Mesothelial cell of epicardium (in vitro differentiated cells): ENCODE results near the gene CST1. TPM values are rescaled to one million over a fixed set of nuclear protein-coding genes. Genes with fewer than 3 reads are reported as not detected.
"Not testable (repeated sequence)": the region's sequence is repeated elsewhere in the genome, so short reads cannot be mapped to it uniquely, and the experiment has no call there.

Experiments
- DNase-seq, 2 experiments: peaks; one replicate each; pipeline ENCODE4 v3.0.0; 2021; ENCODE audit warnings: low spot score in 2 of 2; ENCODE audit not compliant: unreplicated experiment in 2 of 2
- H3K27ac Mint-ChIP-seq: 2 replicates; pipeline ENCODE4 v1.8.0; 2021; ENCODE audit warnings: mixed read lengths
- H3K27me3 Mint-ChIP-seq: 2 replicates; pipeline ENCODE4 v1.8.0; 2021; ENCODE audit warnings: low read depth, mixed read lengths
- H3K36me3 Mint-ChIP-seq: 2 replicates; pipeline ENCODE4 v1.8.0; 2021; ENCODE audit warnings: mixed read lengths
- H3K4me1 Mint-ChIP-seq: 2 replicates; pipeline ENCODE4 v1.8.0; 2021; ENCODE audit warnings: mixed read lengths
- H3K4me3 Mint-ChIP-seq: 2 replicates; pipeline ENCODE4 v1.8.0; 2021; ENCODE audit warnings: mild to moderate bottlenecking, moderate library complexity, mixed read lengths
- H3K9me3 Mint-ChIP-seq: 2 replicates; pipeline ENCODE4 v1.8.0; 2021; ENCODE audit warnings: mixed read lengths
- total RNA-seq: library from RNA; stranded (reverse); gene quantifications from 3 replicates; pipeline ENCODE4 v1.2.1, GENCODE V29; 2021
- TF ChIP-seq, protein P1 (sequence below): fragments of 200-600 bp; sonication (generic); IDR thresholded peaks from one replicate; pipeline ENCODE4 v1.5.0; 2021; ENCODE audit warnings: antibody characterized with exemption; ENCODE audit not compliant: unreplicated experiment

The CST1 gene
- total RNA-seq, 1 donor from 2014 or later = not detected

DNA sequence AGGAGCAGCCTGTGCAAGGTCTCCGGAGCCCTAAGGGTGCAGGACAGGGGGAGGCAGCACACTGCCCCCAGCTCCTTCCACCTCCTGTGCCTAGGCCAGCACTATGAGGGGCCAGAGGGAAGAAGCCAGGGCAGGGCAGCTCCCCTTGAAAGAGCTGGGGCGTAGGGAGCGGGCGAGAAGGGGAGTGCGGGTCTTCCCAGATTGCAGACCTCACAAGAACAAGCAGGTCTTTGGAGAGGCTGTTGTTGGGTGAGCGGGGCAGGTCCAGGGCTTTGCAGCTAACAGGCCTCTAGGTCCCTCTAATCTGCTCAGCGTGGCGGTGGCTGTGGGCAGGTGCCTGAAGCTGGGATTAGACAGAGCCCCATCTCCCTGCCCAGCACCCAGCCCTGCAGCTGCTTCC, 22.4 kb upstream of the CST1 start:
- peaks cover 53% of the 10 kb centered on the region for H3K27me3 Mint-ChIP-seq

DNA sequence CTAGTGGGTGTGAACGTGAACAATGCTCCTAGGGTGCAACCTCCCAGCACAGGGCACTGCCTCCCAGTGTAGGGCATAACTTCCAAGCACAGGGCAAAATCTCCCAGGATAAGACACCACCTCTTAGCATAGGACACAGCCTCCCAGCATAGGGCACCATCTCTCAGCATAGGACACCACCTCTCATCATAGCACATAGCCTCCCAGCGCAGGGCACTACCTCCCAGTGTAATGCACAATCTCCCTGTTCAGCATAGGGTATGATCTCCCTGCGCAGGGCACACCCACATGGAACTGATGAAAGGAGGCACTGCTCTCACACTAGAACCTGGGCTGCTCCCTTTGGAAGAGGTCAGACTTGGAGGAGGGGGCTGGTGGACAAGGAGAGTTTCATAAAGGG, 21.3 kb upstream of the CST1 start:
- Mint-ChIP-seq H3K4me3 (no peak overlapping the region), H3K36me3 (no peaks in the 10 kb centered on the region), H3K4me1 (no peaks in the 10 kb centered on the region), H3K9me3 (no peaks in the 10 kb centered on the region), H3K27me3 (peaks cover 54% of the 10 kb centered on the region), H3K27ac (no peak overlapping the region)
- no peak for DNase-seq
- TF ChIP-seq, protein P1, sequence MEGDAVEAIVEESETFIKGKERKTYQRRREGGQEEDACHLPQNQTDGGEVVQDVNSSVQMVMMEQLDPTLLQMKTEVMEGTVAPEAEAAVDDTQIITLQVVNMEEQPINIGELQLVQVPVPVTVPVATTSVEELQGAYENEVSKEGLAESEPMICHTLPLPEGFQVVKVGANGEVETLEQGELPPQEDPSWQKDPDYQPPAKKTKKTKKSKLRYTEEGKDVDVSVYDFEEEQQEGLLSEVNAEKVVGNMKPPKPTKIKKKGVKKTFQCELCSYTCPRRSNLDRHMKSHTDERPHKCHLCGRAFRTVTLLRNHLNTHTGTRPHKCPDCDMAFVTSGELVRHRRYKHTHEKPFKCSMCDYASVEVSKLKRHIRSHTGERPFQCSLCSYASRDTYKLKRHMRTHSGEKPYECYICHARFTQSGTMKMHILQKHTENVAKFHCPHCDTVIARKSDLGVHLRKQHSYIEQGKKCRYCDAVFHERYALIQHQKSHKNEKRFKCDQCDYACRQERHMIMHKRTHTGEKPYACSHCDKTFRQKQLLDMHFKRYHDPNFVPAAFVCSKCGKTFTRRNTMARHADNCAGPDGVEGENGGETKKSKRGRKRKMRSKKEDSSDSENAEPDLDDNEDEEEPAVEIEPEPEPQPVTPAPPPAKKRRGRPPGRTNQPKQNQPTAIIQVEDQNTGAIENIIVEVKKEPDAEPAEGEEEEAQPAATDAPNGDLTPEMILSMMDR = no peak

More for the DNA sequence above, 22.4 kb upstream of the CST1 start:
- Mint-ChIP-seq H3K27ac (no peak overlapping the region), H3K9me3 (no peaks in the 10 kb centered on the region), H3K4me3 (no peak overlapping the region), H3K36me3 (no peaks in the 10 kb centered on the region), H3K4me1 (no peaks in the 10 kb centered on the region)
- TF ChIP-seq, protein P1 = no peak
- DNase-seq = no peak

DNA sequence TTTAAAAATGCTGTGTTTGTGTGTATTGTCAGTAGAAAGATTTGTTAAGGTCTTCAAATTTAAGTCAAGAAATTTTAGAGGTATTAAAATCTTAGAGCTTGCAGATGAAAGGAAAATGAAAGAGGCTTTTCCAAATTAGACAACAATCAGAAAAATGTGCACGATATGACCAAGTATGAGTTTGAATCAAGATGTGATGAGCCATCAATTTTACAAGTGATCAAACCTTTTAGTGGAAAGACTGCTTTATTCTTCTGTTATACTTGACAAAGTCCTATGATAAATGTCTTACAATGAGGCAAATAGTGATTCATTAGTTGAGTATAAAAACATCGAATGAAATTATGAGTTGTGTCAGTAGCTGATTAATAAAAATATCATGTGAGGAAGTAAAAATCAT, 19.6 kb upstream of the CST1 start:
- DNase-seq = no peak
- H3K4me1 Mint-ChIP-seq = no peaks in the 10 kb centered on the region
- TF ChIP-seq, protein P1 = no peak
- H3K9me3 Mint-ChIP-seq = no peaks in the 10 kb centered on the region
- H3K4me3 Mint-ChIP-seq = no peak overlapping the region
- H3K27ac Mint-ChIP-seq = no peak overlapping the region
- H3K36me3 Mint-ChIP-seq = no peaks in the 10 kb centered on the region
- H3K27me3 Mint-ChIP-seq = peaks cover 64% of the 10 kb centered on the region

DNA sequence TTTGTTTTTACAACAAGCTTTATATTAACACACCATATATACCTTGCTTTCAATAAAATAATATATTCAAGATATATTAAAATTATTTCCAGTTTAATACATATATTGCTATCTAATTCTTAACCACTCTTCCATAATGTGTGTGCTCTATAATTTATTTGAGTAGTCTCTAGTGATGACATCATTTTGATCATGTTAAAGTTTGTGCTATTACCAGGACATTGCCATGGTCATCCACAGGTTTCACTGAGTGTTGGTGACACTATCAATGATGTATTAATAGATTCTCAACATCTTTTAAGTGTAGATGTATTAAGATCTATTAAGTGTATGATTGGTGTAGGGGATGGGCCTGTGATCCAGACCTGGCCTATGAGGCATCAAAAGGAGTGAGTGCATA, 17.8 kb upstream of the CST1 start:
- not testable (repeated sequence) for DNase-seq, H3K4me1 Mint-ChIP-seq, H3K4me3 Mint-ChIP-seq, H3K36me3 Mint-ChIP-seq, H3K9me3 Mint-ChIP-seq, H3K27ac Mint-ChIP-seq
- peaks cover 59% of the 10 kb centered on the region for H3K27me3 Mint-ChIP-seq

DNA sequence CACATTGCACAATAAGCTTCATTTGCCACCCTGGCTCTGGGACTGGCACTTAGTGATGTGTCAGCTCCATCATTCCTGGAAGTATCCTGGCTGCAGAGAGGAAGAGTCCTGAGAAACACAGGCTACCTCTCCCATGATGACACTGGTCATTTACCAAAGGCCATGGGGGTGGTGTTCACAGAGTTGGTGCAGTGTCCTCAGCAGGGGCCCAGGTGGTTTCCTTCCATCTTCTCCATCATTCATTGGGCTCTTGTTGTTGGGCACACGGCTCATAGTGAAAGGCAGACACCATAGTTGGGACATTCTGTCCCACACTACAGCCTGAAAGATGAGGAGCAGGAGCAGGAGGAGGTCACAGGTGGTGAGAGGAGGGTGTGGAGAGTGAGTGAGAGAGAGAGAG, 15.8 kb upstream of the CST1 start:
- no peak overlapping the region for H3K27ac Mint-ChIP-seq

DNA sequence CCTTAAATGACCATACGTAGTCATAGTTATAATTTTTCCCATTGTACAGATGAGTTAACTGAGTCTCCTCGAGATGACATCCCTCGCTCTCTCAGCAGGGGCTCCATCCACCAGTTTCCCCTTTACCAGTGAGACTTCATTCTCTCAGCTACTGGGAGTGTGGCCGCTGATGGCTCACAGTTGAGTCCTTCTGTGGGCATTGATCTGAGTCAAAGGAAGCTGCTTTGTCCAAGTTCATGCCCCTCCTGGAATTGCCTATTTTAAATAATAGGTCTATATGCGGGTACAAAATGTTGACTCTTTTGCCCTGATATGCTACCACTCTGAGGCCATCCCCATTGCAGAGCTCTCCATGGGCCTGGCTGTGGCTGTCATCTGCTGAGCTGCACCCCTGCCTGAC, 14.8 kb upstream of the CST1 start:
- no peak for DNase-seq
- no peak overlapping the region for H3K4me3 Mint-ChIP-seq
- no peak overlapping the region for H3K27ac Mint-ChIP-seq
- H3K27me3 Mint-ChIP-seq = peaks cover 40% of the 10 kb centered on the region
- no peaks in the 10 kb centered on the region for H3K4me1 Mint-ChIP-seq
- TF ChIP-seq, protein P1 = no peak
- no peaks in the 10 kb centered on the region for H3K9me3 Mint-ChIP-seq
- H3K36me3 Mint-ChIP-seq = no peaks in the 10 kb centered on the region

More for the DNA sequence above, 15.8 kb upstream of the CST1 start:
- no peaks in the 10 kb centered on the region for H3K36me3 Mint-ChIP-seq
- H3K27me3 Mint-ChIP-seq = peaks cover 50% of the 10 kb centered on the region
- no peaks in the 10 kb centered on the region for H3K4me1 Mint-ChIP-seq
- H3K4me3 Mint-ChIP-seq = no peak overlapping the region
- TF ChIP-seq, protein P1 = no peak
- H3K9me3 Mint-ChIP-seq = no peaks in the 10 kb centered on the region
- DNase-seq = no peak

DNA sequence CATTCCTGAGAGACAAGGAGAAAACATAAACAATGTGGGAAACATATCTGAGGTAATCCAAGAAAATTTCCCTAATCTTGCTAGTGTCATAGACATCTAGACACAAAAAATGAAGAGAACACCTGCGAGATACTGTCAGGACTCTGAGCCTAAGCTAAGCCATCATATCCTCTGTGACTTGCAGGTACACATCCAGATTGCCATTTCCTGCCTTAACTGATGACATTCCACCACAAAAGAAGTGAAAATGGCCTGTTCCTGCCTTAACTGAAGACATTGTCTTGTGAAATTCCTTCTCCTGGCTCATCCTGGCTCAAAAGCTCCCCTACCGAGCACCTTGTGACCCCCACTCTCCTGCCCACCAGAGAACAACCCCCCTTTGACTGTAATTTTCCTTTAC, 13.9 kb upstream of the CST1 start:
- not testable (repeated sequence) for H3K36me3 Mint-ChIP-seq, H3K27ac Mint-ChIP-seq, H3K4me3 Mint-ChIP-seq, H3K9me3 Mint-ChIP-seq, H3K4me1 Mint-ChIP-seq, DNase-seq
- peaks cover 33% of the 10 kb centered on the region for H3K27me3 Mint-ChIP-seq
